Measurements from ENCODE around the gene NPIPA1. TPM values are rescaled to one million over a fixed set of nuclear protein-coding genes. Genes with fewer than 3 reads are reported as not detected.
"Not testable (repeated sequence)": the region's sequence is repeated elsewhere in the genome, so short reads cannot be mapped to it uniquely, and the experiment has no call there.

Gene NPIPA1
- total RNA-seq, 1 donor from 2014 or later, result 75.0 TPM

DNA sequence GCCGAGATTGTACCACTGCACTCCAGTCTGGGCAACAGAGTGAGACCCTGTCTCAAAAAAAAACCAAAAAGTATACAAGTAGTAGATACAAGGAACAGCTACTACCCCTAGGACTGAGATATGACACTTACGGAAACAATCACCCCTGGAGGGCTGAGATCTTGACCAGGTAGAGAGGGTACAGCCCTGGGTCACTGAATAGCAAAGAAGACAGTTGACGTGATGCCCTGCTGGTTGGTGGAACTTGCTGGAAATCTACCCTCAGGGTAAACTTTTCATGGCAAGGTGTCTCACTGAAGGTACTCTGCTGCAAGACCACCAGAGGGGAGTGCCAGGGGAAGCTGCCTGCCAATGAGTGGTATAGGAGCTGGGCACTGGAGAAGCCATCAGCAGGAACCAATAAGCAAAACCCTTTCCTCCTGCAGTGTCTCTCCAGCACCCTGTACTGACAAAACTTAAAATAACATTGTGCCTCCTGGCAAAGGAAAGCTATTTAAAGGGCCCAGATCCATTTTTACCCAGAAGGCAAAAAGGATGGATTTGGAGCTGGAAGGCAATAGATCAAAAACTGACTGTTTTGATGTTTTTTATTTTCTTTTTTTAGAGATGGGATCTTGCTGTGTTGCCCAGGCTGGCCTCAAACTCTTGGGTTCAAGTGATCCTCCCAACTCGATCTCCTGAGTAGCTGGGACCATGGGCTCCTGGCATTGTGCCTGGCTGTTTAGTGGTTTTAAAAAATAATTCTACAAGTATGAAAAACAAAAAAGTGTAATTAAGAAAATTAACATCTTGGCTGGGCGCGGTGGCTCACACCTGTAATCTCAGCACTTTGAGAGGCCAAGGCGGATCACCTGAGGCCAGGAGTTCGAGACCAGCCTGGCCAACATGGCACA lies 26.3 kb downstream of the NPIPA1 start:
- Mint-ChIP-seq H3K27ac (no peak overlapping the region), H3K27me3 (ENCODE audit: insufficient read depth, low read depth) (no peaks in the 10 kb centered on the region), H3K4me1 (peaks cover 3% of the 10 kb centered on the region), H3K36me3 (no peaks in the 10 kb centered on the region), H3K4me3 (no peak overlapping the region), H3K9me3 (no peaks in the 10 kb centered on the region)
- Histone ChIP-seq H3K4me3 (no peak overlapping the region), H3K4me2 (no peak overlapping the region), H3K9me3 (ENCODE audit: low read depth) (no peaks in the 10 kb centered on the region), H3K4me1 (peaks cover 5% of the 10 kb centered on the region), H3F3A (ENCODE audit: low read depth) (no peaks in the 10 kb centered on the region), H3K79me2 (ENCODE audit: low read depth) (no peaks in the 10 kb centered on the region), H3K27ac (no peak overlapping the region), H3K27me3 (no peaks in the 10 kb centered on the region), H3K9ac (no peak overlapping the region), H2AFZ (replicated peaks) (no peak overlapping the region), H3K36me3 (no peaks in the 10 kb centered on the region), H4K20me1 (ENCODE audit: low read depth) (no peaks in the 10 kb centered on the region)
- TF ChIP-seq EZH2phosphoT487 (IDR thresholded peaks at IDR 0.05) (no peak), EZH2 (IDR thresholded peaks at IDR 0.05) (no peak)
- TF ChIP-seq, protein P1, sequence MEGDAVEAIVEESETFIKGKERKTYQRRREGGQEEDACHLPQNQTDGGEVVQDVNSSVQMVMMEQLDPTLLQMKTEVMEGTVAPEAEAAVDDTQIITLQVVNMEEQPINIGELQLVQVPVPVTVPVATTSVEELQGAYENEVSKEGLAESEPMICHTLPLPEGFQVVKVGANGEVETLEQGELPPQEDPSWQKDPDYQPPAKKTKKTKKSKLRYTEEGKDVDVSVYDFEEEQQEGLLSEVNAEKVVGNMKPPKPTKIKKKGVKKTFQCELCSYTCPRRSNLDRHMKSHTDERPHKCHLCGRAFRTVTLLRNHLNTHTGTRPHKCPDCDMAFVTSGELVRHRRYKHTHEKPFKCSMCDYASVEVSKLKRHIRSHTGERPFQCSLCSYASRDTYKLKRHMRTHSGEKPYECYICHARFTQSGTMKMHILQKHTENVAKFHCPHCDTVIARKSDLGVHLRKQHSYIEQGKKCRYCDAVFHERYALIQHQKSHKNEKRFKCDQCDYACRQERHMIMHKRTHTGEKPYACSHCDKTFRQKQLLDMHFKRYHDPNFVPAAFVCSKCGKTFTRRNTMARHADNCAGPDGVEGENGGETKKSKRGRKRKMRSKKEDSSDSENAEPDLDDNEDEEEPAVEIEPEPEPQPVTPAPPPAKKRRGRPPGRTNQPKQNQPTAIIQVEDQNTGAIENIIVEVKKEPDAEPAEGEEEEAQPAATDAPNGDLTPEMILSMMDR (IDR thresholded peaks at IDR 0.05), result no peak
- DNase-seq (ENCODE audit: low spot score), result no peak

DNA sequence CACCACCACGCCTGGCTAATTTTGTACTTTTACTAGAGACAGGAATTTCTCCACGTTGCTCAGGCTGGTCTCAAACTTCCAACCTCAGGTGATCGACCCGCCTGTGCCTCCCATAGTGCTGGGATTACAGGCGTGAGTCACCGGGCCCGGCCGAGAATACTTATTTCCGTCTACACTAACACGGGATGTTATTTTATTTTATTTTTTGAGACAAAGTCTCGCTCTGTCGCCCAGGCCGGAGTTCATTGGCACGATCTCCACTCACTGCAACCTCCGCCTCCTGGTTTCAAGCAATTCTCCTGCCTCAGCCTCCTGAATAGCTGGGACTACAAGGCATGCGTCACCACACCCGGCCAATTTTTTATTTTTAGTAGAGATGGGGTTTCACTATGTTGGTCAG lies 28.1 kb downstream of the NPIPA1 start:
- no peaks in the 10 kb centered on the region for H3K27me3 Mint-ChIP-seq (ENCODE audit: insufficient read depth, low read depth)
- H3K27ac Mint-ChIP-seq, result no peak overlapping the region
- H3K4me1 Mint-ChIP-seq, result no peaks in the 10 kb centered on the region
- no peaks in the 10 kb centered on the region for H3K27me3 ChIP-seq
- TF ChIP-seq EZH2phosphoT487 (IDR thresholded peaks at IDR 0.05), result no peak
- TF ChIP-seq, protein P1 (IDR thresholded peaks at IDR 0.05), result no peak
- no peak for TF ChIP-seq EZH2 (IDR thresholded peaks at IDR 0.05)
- no peak for DNase-seq (ENCODE audit: low spot score)
- H3K4me3 Mint-ChIP-seq, result peak overlapping the region; percentile 30
- H3K36me3 Mint-ChIP-seq, result no peaks in the 10 kb centered on the region
- no peaks in the 10 kb centered on the region for H4K20me1 ChIP-seq (ENCODE audit: low read depth)
- H2AFZ ChIP-seq (replicated peaks), result no peak overlapping the region
- H3K4me1 ChIP-seq, result no peaks in the 10 kb centered on the region
- H3K9me3 Mint-ChIP-seq, result no peaks in the 10 kb centered on the region
- H3K4me2 ChIP-seq, result no peak overlapping the region
- no peaks in the 10 kb centered on the region for H3K79me2 ChIP-seq (ENCODE audit: low read depth)
- H3K9ac ChIP-seq, result no peak overlapping the region
- no peaks in the 10 kb centered on the region for H3F3A ChIP-seq (ENCODE audit: low read depth)
- H3K9me3 ChIP-seq (ENCODE audit: low read depth), result no peaks in the 10 kb centered on the region
- H3K4me3 ChIP-seq, result no peak overlapping the region
- no peak overlapping the region for H3K27ac ChIP-seq
- H3K36me3 ChIP-seq, result no peaks in the 10 kb centered on the region

DNA sequence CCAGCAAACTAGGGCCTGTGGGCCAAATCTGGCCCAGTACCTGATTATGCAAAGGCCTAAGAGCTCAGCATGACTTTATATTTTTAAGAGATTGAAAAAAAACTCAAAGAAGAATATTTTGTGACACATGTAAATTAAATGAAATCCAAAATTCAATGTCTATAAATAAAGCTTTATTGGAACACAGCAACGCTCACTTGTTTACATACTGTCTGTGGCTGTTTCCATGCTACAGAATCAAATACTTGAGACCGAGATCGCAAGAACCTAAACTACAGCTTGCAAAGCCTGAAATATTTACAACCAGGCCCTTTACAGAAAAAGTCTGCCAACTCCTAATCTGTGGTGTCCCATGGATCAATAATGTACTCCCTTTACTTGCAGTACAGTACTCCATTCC lies 32.6 kb downstream of the NPIPA1 start:
- H3K9ac ChIP-seq; H3K27ac Mint-ChIP-seq; H3F3A ChIP-seq (ENCODE audit: low read depth); H3K9me3 Mint-ChIP-seq; H3K27me3 Mint-ChIP-seq (ENCODE audit: insufficient read depth, low read depth); H3K36me3 ChIP-seq; H3K4me1 ChIP-seq; H3K4me3 ChIP-seq; H3K4me3 Mint-ChIP-seq; DNase-seq (ENCODE audit: low spot score); H3K27ac ChIP-seq; H2AFZ ChIP-seq (replicated peaks); H3K36me3 Mint-ChIP-seq; H4K20me1 ChIP-seq (ENCODE audit: low read depth); H3K9me3 ChIP-seq (ENCODE audit: low read depth); H3K4me2 ChIP-seq; H3K4me1 Mint-ChIP-seq; H3K79me2 ChIP-seq (ENCODE audit: low read depth); H3K27me3 ChIP-seq: not testable (repeated sequence)

DNA sequence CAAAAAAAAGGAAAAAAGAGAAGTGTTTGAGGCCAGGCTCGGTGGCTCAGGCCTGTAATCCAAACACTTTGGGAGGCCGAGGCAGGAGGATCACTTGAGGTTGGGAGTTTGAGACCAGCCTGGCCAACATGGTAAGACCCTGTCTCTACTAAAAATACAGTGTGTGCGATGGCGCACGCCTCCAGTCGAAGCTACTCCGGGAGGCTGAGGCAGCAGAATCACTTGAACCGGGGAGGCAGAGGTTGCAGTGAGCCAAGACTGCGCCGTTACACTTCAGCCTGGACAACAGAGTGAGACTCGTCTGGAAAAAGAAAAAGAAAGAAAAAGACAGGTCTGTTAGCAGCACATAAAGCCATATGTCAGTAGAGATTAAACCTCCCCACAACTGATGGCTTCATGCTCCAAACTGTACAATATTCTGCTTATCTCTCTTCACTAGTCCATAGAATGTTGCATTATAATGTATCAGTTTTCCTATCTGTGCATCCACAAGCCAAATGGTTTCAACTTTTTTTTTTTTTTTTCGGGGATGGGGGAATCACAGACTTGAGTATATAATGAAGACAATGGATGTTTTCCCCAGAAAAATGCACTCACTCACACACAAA lies 34.5 kb downstream of the NPIPA1 start:
- H3K9me3 ChIP-seq (ENCODE audit: low read depth); DNase-seq (ENCODE audit: low spot score); H3K4me2 ChIP-seq: not testable (repeated sequence)

DNA sequence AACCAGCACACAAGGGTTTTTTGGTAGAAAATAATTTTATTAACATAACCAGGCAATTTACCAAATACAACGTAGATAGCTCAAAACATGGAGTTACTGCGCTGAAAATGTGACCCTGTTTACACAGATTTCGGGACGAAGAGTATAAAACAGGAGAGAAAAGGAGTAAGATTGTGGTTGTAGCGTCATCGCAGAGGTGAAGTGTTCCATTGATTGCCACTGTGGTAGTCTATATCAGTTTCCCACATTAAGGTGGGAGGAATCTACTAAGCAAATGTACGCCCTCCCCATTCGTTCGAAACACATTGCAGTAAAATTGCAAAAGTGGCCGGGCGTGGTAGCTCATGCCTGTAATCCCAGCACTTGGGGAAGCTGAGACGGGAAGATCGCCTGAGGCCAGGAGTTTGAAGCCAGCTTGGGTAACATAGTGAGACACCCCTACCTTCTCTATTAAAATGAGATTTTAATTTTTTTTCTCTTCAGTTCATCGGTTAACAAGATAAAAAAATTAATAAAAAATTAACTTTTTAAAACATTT lies 36.6 kb downstream of the NPIPA1 start:
- H3K27me3 ChIP-seq; H3K27ac ChIP-seq; H3K9me3 ChIP-seq (ENCODE audit: low read depth); H3F3A ChIP-seq (ENCODE audit: low read depth); H3K9ac ChIP-seq; H3K9me3 Mint-ChIP-seq; H3K4me1 ChIP-seq; H2AFZ ChIP-seq (replicated peaks); H3K36me3 Mint-ChIP-seq; H3K27ac Mint-ChIP-seq; H3K36me3 ChIP-seq; H3K4me1 Mint-ChIP-seq; H3K27me3 Mint-ChIP-seq (ENCODE audit: insufficient read depth, low read depth); DNase-seq (ENCODE audit: low spot score): not testable (repeated sequence)
- peak overlapping the region; percentile 95 for H3K4me3 Mint-ChIP-seq
- H4K20me1 ChIP-seq (ENCODE audit: low read depth), result peaks cover 11% of the 10 kb centered on the region
- H3K4me3 ChIP-seq, result peak overlapping the region; percentile 72
- H3K79me2 ChIP-seq (ENCODE audit: low read depth), result peaks cover 36% of the 10 kb centered on the region
- H3K4me2 ChIP-seq, result peak overlapping the region; percentile 78

More for the DNA sequence above, 34.5 kb downstream of the NPIPA1 start:
- H3K79me2 ChIP-seq (ENCODE audit: low read depth), result peaks cover 17% of the 10 kb centered on the region
- H3K36me3 Mint-ChIP-seq; H4K20me1 ChIP-seq (ENCODE audit: low read depth); H3K4me1 ChIP-seq; H3K9ac ChIP-seq; H3K27ac ChIP-seq; H3K9me3 Mint-ChIP-seq; H3K27me3 ChIP-seq; H3K4me3 ChIP-seq; H2AFZ ChIP-seq (replicated peaks); H3K27ac Mint-ChIP-seq; H3K4me3 Mint-ChIP-seq; H3F3A ChIP-seq (ENCODE audit: low read depth); H3K4me1 Mint-ChIP-seq; H3K27me3 Mint-ChIP-seq (ENCODE audit: insufficient read depth, low read depth); H3K36me3 ChIP-seq: not testable (repeated sequence)

DNA sequence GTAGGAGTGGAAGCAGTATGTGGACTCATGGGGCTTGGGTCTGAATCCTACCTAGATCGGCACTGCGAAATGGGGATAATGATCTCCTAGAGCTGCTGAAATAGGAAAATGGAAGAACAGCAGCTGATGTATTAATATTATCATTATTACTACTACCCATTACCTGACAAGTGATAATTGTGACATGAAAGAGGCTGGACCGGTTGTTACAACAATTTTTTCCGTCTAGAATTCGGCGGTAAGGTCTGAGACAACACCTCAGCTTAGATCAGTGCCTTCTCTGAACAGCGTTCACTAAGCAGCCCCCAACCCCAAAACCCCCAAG lies 37.0 kb downstream of the NPIPA1 start:
- not testable (repeated sequence) for H3K4me1 Mint-ChIP-seq; H3K4me1 ChIP-seq; H3K36me3 ChIP-seq; H3K27ac Mint-ChIP-seq; H3K36me3 Mint-ChIP-seq; H3K27me3 ChIP-seq; H3K27me3 Mint-ChIP-seq (ENCODE audit: insufficient read depth, low read depth); DNase-seq (ENCODE audit: low spot score); H3F3A ChIP-seq (ENCODE audit: low read depth); H3K9me3 Mint-ChIP-seq; H3K9me3 ChIP-seq (ENCODE audit: low read depth); H3K27ac ChIP-seq
- H3K9ac ChIP-seq, result peak overlapping the region; percentile 79
- peaks cover 41% of the 10 kb centered on the region for H3K79me2 ChIP-seq (ENCODE audit: low read depth)
- peak overlapping the region; percentile 72 for H3K4me3 ChIP-seq
- H4K20me1 ChIP-seq (ENCODE audit: low read depth), result peaks cover 15% of the 10 kb centered on the region
- H2AFZ ChIP-seq (replicated peaks), result peak overlapping the region; percentile 75
- H3K4me2 ChIP-seq, result peak overlapping the region; percentile 78
- H3K4me3 Mint-ChIP-seq, result peak overlapping the region; percentile 95
